SK-N-SH treated with all-trans-retinoic acid at 6 μM for 48 hours (cell line): Measurements from ENCODE around the gene TMPRSS4.

Source experiments
- ATAC-seq: fragments of 200-7000 bp; cut with Tn5 transposase; 3 replicates; pipeline ENCODE4 v1.9.1; 2020; ENCODE audit warnings: mild to moderate bottlenecking, moderate library complexity
- ARNTL ChIP-seq: fragments of 450-650 bp; formaldehyde crosslinking; IDR thresholded peaks from 2 replicates; pipeline ENCODE4 v1.5.0; 2020; ENCODE audit warnings: low read depth, mild to moderate bottlenecking, moderate library complexity, borderline replicate concordance
- BACH2 ChIP-seq: fragments of 250-450 bp; sonication (Bioruptor Pico); IDR thresholded peaks from 2 replicates; pipeline ENCODE4 v1.9.0; 2021; ENCODE audit warnings: mild to moderate bottlenecking, borderline replicate concordance
- CREB5 ChIP-seq: fragments of 250-450 bp; sonication (Bioruptor Pico); IDR thresholded peaks from 2 replicates; pipeline ENCODE4 v1.5.1; 2020; ENCODE audit warnings: low read depth, mild to moderate bottlenecking, moderate library complexity
- CSRNP3 ChIP-seq: fragments of 250-450 bp; sonication (Bioruptor Pico); IDR thresholded peaks from 2 replicates; pipeline ENCODE4 v1.5.1; 2021; ENCODE audit warnings: mild to moderate bottlenecking, moderate library complexity
- ESRRG ChIP-seq: fragments of 250-450 bp; sonication (Bioruptor Pico); IDR thresholded peaks from 2 replicates; pipeline ENCODE4 v1.6.1; 2021; ENCODE audit warnings: mild to moderate bottlenecking
- ISL1 ChIP-seq: fragments of 250-450 bp; sonication (Bioruptor Pico); IDR thresholded peaks from 2 replicates; pipeline ENCODE4 v2.1.2; 2022; ENCODE audit warnings: mild to moderate bottlenecking, moderate library complexity
- OSR1 ChIP-seq: fragments of 250-450 bp; sonication (Bioruptor Pico); IDR thresholded peaks from 2 replicates; pipeline ENCODE4 v1.8.0; 2022; ENCODE audit warnings: moderate library complexity, mild to moderate bottlenecking, inconsistent platforms
- PPARA ChIP-seq: fragments of 250-450 bp; sonication (Bioruptor Pico); IDR thresholded peaks from 2 replicates; pipeline ENCODE4 v1.5.0; 2020; ENCODE audit warnings: mild to moderate bottlenecking, borderline replicate concordance
- RARB ChIP-seq: fragments of 250-450 bp; sonication (Bioruptor Pico); IDR thresholded peaks from 2 replicates; pipeline ENCODE4 v1.8.0; 2021; ENCODE audit warnings: mild to moderate bottlenecking, moderate library complexity
- SNAI2 ChIP-seq: fragments of 250-450 bp; sonication (Bioruptor Pico); IDR thresholded peaks from 2 replicates; pipeline ENCODE4 v1.5.0; 2020; ENCODE audit warnings: mild to moderate bottlenecking, moderate library complexity
- TCF4 ChIP-seq: fragments of 250-450 bp; sonication (Bioruptor Pico); IDR thresholded peaks from 2 replicates; pipeline ENCODE4 v1.8.0; 2021; ENCODE audit warnings: mild to moderate bottlenecking, moderate library complexity, borderline replicate concordance
- TSHZ2 ChIP-seq: fragments of 250-450 bp; sonication (Bioruptor Pico); IDR thresholded peaks from 2 replicates; pipeline ENCODE4 v1.5.0; 2020; ENCODE audit warnings: mild to moderate bottlenecking, moderate library complexity
- ZC3H10 ChIP-seq: fragments of 250-450 bp; sonication (Bioruptor Pico); IDR thresholded peaks from 2 replicates; pipeline ENCODE4 v1.5.1; 2021; ENCODE audit warnings: mild to moderate bottlenecking, moderate library complexity
- ZNF565 ChIP-seq: fragments of 450-650 bp; formaldehyde crosslinking; conservative IDR thresholded peaks from 2 replicates; pipeline ENCODE4 v1.5.0; 2020; ENCODE audit warnings: low read depth, mild to moderate bottlenecking, moderate library complexity
- ZNF70 ChIP-seq: fragments of 450-650 bp; formaldehyde crosslinking; IDR thresholded peaks from 2 replicates; pipeline ENCODE4 v1.5.0; 2020; ENCODE audit warnings: mild to moderate bottlenecking, moderate library complexity
- ZNF8 ChIP-seq: fragments of 450-650 bp; formaldehyde crosslinking; IDR thresholded peaks from 2 replicates; pipeline ENCODE4 v1.5.0; 2020; ENCODE audit warnings: mild to moderate bottlenecking, moderate library complexity

TMPRSS4 gene

GRCh38 chr11:118148856-118149255 lies 72.0 kb downstream of the TMPRSS4 start (continued):
- TF ChIP-seq TSHZ2 (CRISPR knock-in tag), result no peak
- no peak for TF ChIP-seq PPARA

GRCh38 chr11:118149493-118149892 lies 72.6 kb downstream of the TMPRSS4 start:
- TF ChIP-seq ISL1 (CRISPR knock-in tag) (no peak), ARNTL (CRISPR knock-in tag) (no peak), ZNF565 (CRISPR knock-in tag) (no peak), SNAI2 (CRISPR knock-in tag) (no peak), ZNF8 (CRISPR knock-in tag) (no peak), OSR1 (CRISPR knock-in tag) (no peak), PPARA (no peak), ZC3H10 (no peak), TCF4 (CRISPR knock-in tag) (no peak), CSRNP3 (no peak), TSHZ2 (CRISPR knock-in tag) (no peak)
- ATAC-seq, result no peak

GRCh38 chr11:118151431-118151830 lies 74.6 kb downstream of the TMPRSS4 start:
- ATAC-seq, result no peak
- TF ChIP-seq ZNF70 (CRISPR knock-in tag) (no peak), ESRRG (CRISPR knock-in tag) (no peak), BACH2 (CRISPR knock-in tag) (no peak), ZC3H10 (no peak), ARNTL (CRISPR knock-in tag) (no peak), TSHZ2 (CRISPR knock-in tag) (no peak), ISL1 (CRISPR knock-in tag) (no peak), CREB5 (CRISPR knock-in tag) (no peak), SNAI2 (CRISPR knock-in tag) (no peak), PPARA (no peak)
- TF ChIP-seq, all 23 proteins: peak for 0

GRCh38 chr11:118152020-118152551 lies 75.2 kb downstream of the TMPRSS4 start:
- no peak for ATAC-seq
- TF ChIP-seq CSRNP3, result no peak
- no peak for TF ChIP-seq RARB (CRISPR knock-in tag)
